Measurements from ENCODE around the gene PTGR3. TPM values are rescaled to one million over a fixed set of nuclear protein-coding genes. Genes with fewer than 3 reads are reported as not detected.

PTGR3 gene
- total and polyA plus RNA-seq, 3 donors from 2014 or later, result 13.9 to 27.9 (median 15.7) TPM

- peak overlapping the region; percentile 12 to 58 for H3K27ac ChIP-seq
Measured at GRCh38 chr18:75230163-75231052, 21.5 kb upstream of the PTGR3 start.

GRCh38 chr18:75229437-75229836, 20.5 kb upstream of the PTGR3 start:
- Histone ChIP-seq H3K36me3 (ENCODE audit: low read depth, missing control alignments) (no peaks in the 10 kb centered on the region), H3K27ac (peak overlapping the region in 1 of 2 donors; percentile 28), H3K4me1 (peaks cover 33% of the 10 kb centered on the region), H3K9me3 (no peaks in the 10 kb centered on the region), H3K27me3 (no peaks in the 10 kb centered on the region), H3K4me3 (no peak overlapping the region)
- WGBS, 2 donors, result 71 to 81% methylated on average over 8 of the region's 8 CpGs
- no peak for DNase-seq
- intact Hi-C loops (cut with DNase I; ENCODE audit: low total_unique reads), result no loop called here
- TF ChIP-seq CTCF (IDR thresholded peaks at IDR 0.05) (no peak), POLR2A (IDR thresholded peaks at IDR 0.05) (no peak)

More at GRCh38 chr18:75230163-75231052, 21.5 kb upstream of the PTGR3 start:
- no peak for DNase-seq
- intact Hi-C loops (cut with DNase I; ENCODE audit: low total_unique reads), result no loop called here
- Histone ChIP-seq H3K27me3 (no peaks in the 10 kb centered on the region), H3K9me3 (no peaks in the 10 kb centered on the region), H3K36me3 (ENCODE audit: low read depth, missing control alignments) (no peaks in the 10 kb centered on the region), H3K4me3 (no peak overlapping the region), H3K4me1 (peaks cover 33% of the 10 kb centered on the region)
- TF ChIP-seq POLR2A (IDR thresholded peaks at IDR 0.05), result no peak
- 69 to 73% methylated on average over 17 of the region's 17 CpGs for WGBS, 2 donors

- no peak for TF ChIP-seq CTCF (IDR thresholded peaks at IDR 0.05)
- TF ChIP-seq POLR2A (IDR thresholded peaks at IDR 0.05), result no peak
- no peaks in the 10 kb centered on the region for H3K9me3 ChIP-seq
- no peak for DNase-seq
- intact Hi-C loops (cut with DNase I; ENCODE audit: low total_unique reads), result no loop called here
- peak overlapping the region in 1 of 2 donors; percentile 28 for H3K27ac ChIP-seq
- no peaks in the 10 kb centered on the region for H3K36me3 ChIP-seq (ENCODE audit: low read depth, missing control alignments)
- no peak overlapping the region for H3K4me3 ChIP-seq
- H3K27me3 ChIP-seq, result no peaks in the 10 kb centered on the region
- H3K4me1 ChIP-seq, result peaks cover 33% of the 10 kb centered on the region
- WGBS, 2 donors, result 63 to 77% methylated on average over 8 to 9 of the region's 9 CpGs
Measured at GRCh38 chr18:75228967-75229366, 20.0 kb upstream of the PTGR3 start.

- TF ChIP-seq CTCF (IDR thresholded peaks at IDR 0.05) (no peak), POLR2A (IDR thresholded peaks at IDR 0.05) (no peak)
- intact Hi-C loops (cut with DNase I; ENCODE audit: low total_unique reads), result no loop called here
- Histone ChIP-seq H3K36me3 (ENCODE audit: low read depth, missing control alignments) (no peaks in the 10 kb centered on the region), H3K9me3 (no peaks in the 10 kb centered on the region), H3K4me3 (no peak overlapping the region), H3K27me3 (no peaks in the 10 kb centered on the region), H3K27ac (peak overlapping the region; percentile 48 to 59), H3K4me1 (peaks cover 36% of the 10 kb centered on the region)
- no peak for DNase-seq
- WGBS, 2 donors, result 32 to 43% methylated on average over 11 of the region's 11 CpGs
Measured at GRCh38 chr18:75227535-75228296, 18.8 kb upstream of the PTGR3 start.

- H3K9me3 ChIP-seq, result no peaks in the 10 kb centered on the region
- H3K4me3 ChIP-seq, result no peak overlapping the region
- no peaks in the 10 kb centered on the region for H3K36me3 ChIP-seq (ENCODE audit: low read depth, missing control alignments)
- intact Hi-C loops (cut with DNase I; ENCODE audit: low total_unique reads), result no loop called here
- 32 to 54% methylated on average over 5 of the region's 5 CpGs for WGBS, 2 donors
- DNase-seq, result no peak
- no peaks in the 10 kb centered on the region for H3K27me3 ChIP-seq
- H3K27ac ChIP-seq, result peak overlapping the region; percentile 37 to 59
- TF ChIP-seq POLR2A (IDR thresholded peaks at IDR 0.05) (no peak), CTCF (IDR thresholded peaks at IDR 0.05) (no peak)
- H3K4me1 ChIP-seq, result peaks cover 36% of the 10 kb centered on the region
Measured at GRCh38 chr18:75226956-75227316, 18.0 kb upstream of the PTGR3 start.
